Gastrocnemius medialis (tissue), 4 donors: ENCODE results near the gene MYRF. TPM values are rescaled to one million over a fixed set of nuclear protein-coding genes. Genes with fewer than 3 reads are reported as not detected.

ENCODE experiments used
- ATAC-seq, 2 donors: fragments of 150-250 bp; one replicate each; pipeline ENCODE4 v1.9.1; 2016
- DNase-seq, 2 donors: peaks; one replicate each; pipeline ENCODE4 v3.0.0-alpha.2; 2019
- H3K27ac ChIP-seq, 4 donors: fragments of 200-600 bp; sonication (generic); 1 replicate in 1 of 4; 2 replicates in 3 of 4; pipeline ENCODE4 v1.5.1; 2016 to 2018; ENCODE audit warnings: mild to moderate bottlenecking in 2 of 4, moderate library complexity in 1 of 4
- H3K27me3 ChIP-seq, 3 donors: fragments of 200-600 bp; sonication (generic) in 2 of 3; 1 replicate in 1 of 3; 2 replicates in 2 of 3; pipeline versions ENCODE4 v1.5.1 to v1.6.0; 2016 to 2019; ENCODE audit warnings: mild to moderate bottlenecking in 1 of 3, moderate library complexity in 1 of 3
- H3K36me3 ChIP-seq, 2 donors: fragments of 200-600 bp; sonication (generic) in 1 of 2; one replicate each; pipeline ENCODE4 v1.5.1; 2017 to 2018
- H3K4me1 ChIP-seq, 2 donors: fragments of 200-600 bp; sonication (generic) in 1 of 2; one replicate each; pipeline ENCODE4 v1.5.1; 2016 to 2017; ENCODE audit warnings: mild to moderate bottlenecking in 2 of 2
- H3K4me3 ChIP-seq, 4 donors: fragments of 200-600 bp; sonication (generic) in 3 of 4; 1 replicate in 1 of 4; 2 replicates in 3 of 4; pipeline ENCODE4 v1.5.1; 2016 to 2019; ENCODE audit warnings: mild to moderate bottlenecking in 2 of 4
- H3K9me3 ChIP-seq, 3 donors: fragments of 200-600 bp; sonication (generic) in 2 of 3; 1 replicate in 1 of 3; 2 replicates in 2 of 3; pipeline ENCODE4 v1.5.1; 2016 to 2019
- POLR2A ChIP-seq, 2 donors: fragments of 450-650 bp; IDR thresholded peaks; one replicate each; pipeline ENCODE4 v1.6.1; 2017; ENCODE audit warnings: antibody characterized with exemption in 2 of 2, mild to moderate bottlenecking in 2 of 2, moderate library complexity in 2 of 2
- in situ Hi-C, 4 donors: fragments of 200-750 bp; cut with MboI; loops; one replicate each; pipeline versions ENCODE4 v1.15.0 to v1.8.0; 2017; ENCODE audit warnings: low sequenced_read_pairs in 4 of 4
- intact Hi-C: fragments of 100-400 bp; cut with DNase I; formaldehyde crosslinking; loops from one replicate; pipeline ENCODE4 v1.15.1; 2023; ENCODE audit warnings: low total_unique reads
- total RNA-seq, 4 donors: library from RNA; depleted of rRNA; stranded (reverse); fragments of >200 nt; gene quantifications; one replicate each; pipeline versions ENCODE4 v1.1.0 to v1.2.3, GENCODE V29; 2016
- TF ChIP-seq, protein P1 (sequence below), 5 experiments: fragments of 450-650 bp in 3 of 5; fragments of 200-600 bp in 2 of 5; sonication (generic) in 2 of 5; IDR thresholded peaks in 4 of 5; conservative IDR thresholded peaks in 1 of 5; 1 replicate in 4 of 5; 2 replicates in 1 of 5; pipeline ENCODE4 v1.5.1; 2016 to 2019; ENCODE audit warnings: antibody characterized with exemption in 5 of 5, mild to moderate bottlenecking in 3 of 5, moderate library complexity in 3 of 5

Gene MYRF
- total RNA-seq, 4 donors from 2014 or later: 0.07 TPM; not detected in 3

DNA sequence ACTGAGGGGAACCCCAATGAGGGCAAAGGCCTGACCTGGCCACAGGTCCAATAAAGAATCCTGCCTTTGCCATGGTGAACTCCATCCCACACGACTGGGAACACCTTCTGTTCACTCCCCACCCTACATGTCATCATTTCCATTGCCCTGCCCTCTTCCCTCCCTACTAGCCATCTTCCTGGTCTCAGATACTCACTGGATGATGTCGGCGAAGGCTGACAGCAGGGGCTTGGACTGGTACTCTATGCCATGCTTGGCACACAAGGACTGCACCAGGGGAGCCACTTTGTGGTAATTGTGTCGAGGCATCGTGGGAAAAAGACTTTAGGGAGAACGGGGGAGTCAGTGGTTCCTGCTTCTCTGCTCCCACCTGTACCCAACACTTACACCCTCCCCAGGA lies 50.2 kb downstream of the MYRF start:
- intact Hi-C loops: no loop called here
- Histone ChIP-seq H3K36me3 (no peaks in the 10 kb centered on the region), H3K27ac (no peak overlapping the region), H3K9me3 (no peaks in the 10 kb centered on the region), H3K4me3 (no peak overlapping the region), H3K4me1 (peaks cover 1 to 3% of the 10 kb centered on the region in 2 donors), H3K27me3 (no peaks in the 10 kb centered on the region)
- ATAC-seq (no peak), DNase-seq (no peak)
- in situ Hi-C loops: loop anchor here in 1 of 4 donors (10.0 kb wide), 1 partner anchor 282 kb away; no protein-coding TSS in a partner anchor
- TF ChIP-seq, protein P1, sequence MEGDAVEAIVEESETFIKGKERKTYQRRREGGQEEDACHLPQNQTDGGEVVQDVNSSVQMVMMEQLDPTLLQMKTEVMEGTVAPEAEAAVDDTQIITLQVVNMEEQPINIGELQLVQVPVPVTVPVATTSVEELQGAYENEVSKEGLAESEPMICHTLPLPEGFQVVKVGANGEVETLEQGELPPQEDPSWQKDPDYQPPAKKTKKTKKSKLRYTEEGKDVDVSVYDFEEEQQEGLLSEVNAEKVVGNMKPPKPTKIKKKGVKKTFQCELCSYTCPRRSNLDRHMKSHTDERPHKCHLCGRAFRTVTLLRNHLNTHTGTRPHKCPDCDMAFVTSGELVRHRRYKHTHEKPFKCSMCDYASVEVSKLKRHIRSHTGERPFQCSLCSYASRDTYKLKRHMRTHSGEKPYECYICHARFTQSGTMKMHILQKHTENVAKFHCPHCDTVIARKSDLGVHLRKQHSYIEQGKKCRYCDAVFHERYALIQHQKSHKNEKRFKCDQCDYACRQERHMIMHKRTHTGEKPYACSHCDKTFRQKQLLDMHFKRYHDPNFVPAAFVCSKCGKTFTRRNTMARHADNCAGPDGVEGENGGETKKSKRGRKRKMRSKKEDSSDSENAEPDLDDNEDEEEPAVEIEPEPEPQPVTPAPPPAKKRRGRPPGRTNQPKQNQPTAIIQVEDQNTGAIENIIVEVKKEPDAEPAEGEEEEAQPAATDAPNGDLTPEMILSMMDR (IDR thresholded peaks at IDR 0.05 in 4 of 5, conservative IDR thresholded peaks at IDR 0.05 in 1 of 5): no peak
- no peak for TF ChIP-seq POLR2A (IDR thresholded peaks at IDR 0.05)

DNA sequence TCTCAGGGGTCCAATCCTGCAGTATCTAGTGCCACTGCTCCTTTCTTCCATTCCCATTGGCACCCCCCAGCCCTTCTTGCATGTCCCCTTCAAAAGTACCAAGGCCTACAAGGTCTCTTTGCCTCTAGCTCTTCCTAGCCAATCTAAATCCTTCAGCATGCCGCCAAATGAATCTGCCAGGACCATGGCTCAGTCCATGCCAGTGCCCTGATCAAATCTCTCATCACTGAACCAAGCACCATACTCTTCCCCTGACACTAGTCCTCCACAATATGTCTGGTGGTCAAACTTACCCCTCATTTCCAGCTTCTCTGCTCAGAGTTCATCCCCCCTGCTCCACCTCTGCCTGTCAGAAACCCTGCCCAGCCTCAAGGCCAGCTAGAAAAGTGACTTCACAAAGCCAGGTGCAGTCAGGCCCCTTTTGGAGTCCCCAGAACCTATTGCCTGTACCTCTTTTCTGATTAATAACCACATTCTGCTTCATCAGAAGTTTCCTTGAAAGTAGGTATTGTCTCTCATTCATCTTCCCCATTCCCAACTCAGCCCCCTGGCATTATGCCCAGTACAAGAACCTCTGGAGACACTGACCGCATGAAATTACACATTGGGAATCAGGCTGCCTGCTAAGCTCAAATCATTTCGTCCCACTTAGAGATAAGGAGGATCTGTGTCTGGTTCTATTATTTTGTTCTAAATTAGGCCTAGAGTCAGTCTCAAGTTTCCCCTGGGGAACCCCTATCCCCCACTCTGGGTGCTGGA lies 51.6 kb downstream of the MYRF start:
- DNase-seq (no peak), ATAC-seq (no peak)
- no peaks in the 10 kb centered on the region for H3K4me1 ChIP-seq
- H3K4me3 ChIP-seq: no peak overlapping the region
- in situ Hi-C loops: loop anchor here in 1 of 4 donors (10.0 kb wide), 1 partner anchor 281 kb away; no protein-coding TSS in a partner anchor
- H3K36me3 ChIP-seq: no peaks in the 10 kb centered on the region
- intact Hi-C loops: no loop called here
- no peak overlapping the region for H3K27ac ChIP-seq
- H3K9me3 ChIP-seq: no peaks in the 10 kb centered on the region
- no peaks in the 10 kb centered on the region for H3K27me3 ChIP-seq
- TF ChIP-seq POLR2A (IDR thresholded peaks at IDR 0.05): no peak
- TF ChIP-seq, protein P1 (IDR thresholded peaks at IDR 0.05 in 4 of 5, conservative IDR thresholded peaks at IDR 0.05 in 1 of 5): no peak

DNA sequence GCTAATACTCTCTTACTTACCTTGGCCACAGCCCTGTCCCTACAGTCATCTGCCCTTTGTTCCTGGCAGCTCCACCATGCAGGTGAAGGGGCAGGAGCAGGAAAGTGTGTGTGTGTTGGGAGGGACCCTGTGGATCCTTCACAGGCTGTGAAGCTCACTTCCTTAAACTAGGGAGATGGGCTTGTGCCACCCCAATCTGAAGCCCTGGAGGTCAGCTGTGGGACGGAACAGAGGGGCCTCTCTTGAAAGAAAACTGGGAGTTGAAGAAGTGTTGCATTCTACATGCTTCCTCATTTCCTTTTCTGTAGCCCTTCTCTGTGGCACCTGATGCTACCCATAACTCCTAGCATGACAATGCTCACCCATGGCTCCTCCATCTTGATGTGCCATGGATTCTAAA lies 52.7 kb downstream of the MYRF start:
- no peak for TF ChIP-seq POLR2A (IDR thresholded peaks at IDR 0.05)
- TF ChIP-seq, protein P1 (IDR thresholded peaks at IDR 0.05 in 4 of 5, conservative IDR thresholded peaks at IDR 0.05 in 1 of 5): no peak
- Histone ChIP-seq H3K27ac (no peak overlapping the region), H3K36me3 (no peaks in the 10 kb centered on the region), H3K4me3 (no peak overlapping the region), H3K4me1 (no peaks in the 10 kb centered on the region), H3K9me3 (no peaks in the 10 kb centered on the region), H3K27me3 (no peaks in the 10 kb centered on the region)
- no peak for DNase-seq
- intact Hi-C loops (no loop called here), in situ Hi-C loops (loop anchor here in 1 of 4 donors (10.0 kb wide), 1 partner anchor 280 kb away; no protein-coding TSS in a partner anchor)
- no peak for ATAC-seq

DNA sequence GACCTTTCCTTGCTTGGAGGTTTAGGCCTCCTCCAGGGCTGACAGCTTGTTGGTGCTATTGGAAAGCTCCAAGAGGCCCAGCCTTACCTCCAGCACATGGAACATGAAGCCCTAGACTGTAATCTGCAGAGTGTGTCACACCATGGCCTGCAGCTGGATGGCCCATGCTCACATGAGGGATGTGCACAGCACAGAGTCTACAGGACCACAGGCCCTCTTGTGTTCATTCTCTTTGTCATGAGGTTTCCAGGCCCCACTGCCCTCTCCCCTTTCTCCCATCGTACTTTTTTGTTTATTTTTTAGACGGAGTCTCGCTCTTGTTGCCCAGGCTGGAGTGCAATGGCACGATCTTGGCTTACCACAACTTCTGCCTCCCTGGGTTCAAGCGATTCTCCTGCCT lies 54.3 kb downstream of the MYRF start:
- DNase-seq: no peak
- in situ Hi-C loops: loop anchor here in 1 of 4 donors (10.0 kb wide), 1 partner anchor 278 kb away; no protein-coding TSS in a partner anchor
- intact Hi-C loops: no loop called here
- no peaks in the 10 kb centered on the region for H3K4me1 ChIP-seq
- ATAC-seq: no peak
- H3K27me3 ChIP-seq: no peaks in the 10 kb centered on the region
- H3K36me3 ChIP-seq: no peaks in the 10 kb centered on the region
- H3K4me3 ChIP-seq: no peak overlapping the region
- H3K27ac ChIP-seq: no peak overlapping the region
- TF ChIP-seq, protein P1 (IDR thresholded peaks at IDR 0.05 in 4 of 5, conservative IDR thresholded peaks at IDR 0.05 in 1 of 5): no peak
- TF ChIP-seq POLR2A (IDR thresholded peaks at IDR 0.05): no peak
- no peaks in the 10 kb centered on the region for H3K9me3 ChIP-seq
